IPS-15b (cell line): ENCODE data around the gene RBM19.
"Not testable (repeated sequence)": the region's sequence is repeated elsewhere in the genome, so short reads cannot be mapped to it uniquely, and the experiment has no call there.

Experiments used
- H3K27me3 ChIP-seq: one replicate; pipeline ENCODE4 v1.6.1; 2013; ENCODE audit warnings: low read length; ENCODE audit not compliant: control insufficient read depth, insufficient read depth
- H3K36me3 ChIP-seq: one replicate; pipeline ENCODE4 v1.6.1; 2013; ENCODE audit warnings: low read length; ENCODE audit not compliant: control insufficient read depth, insufficient read depth
- H3K4me1 ChIP-seq: one replicate; pipeline ENCODE4 v1.6.1; 2013; ENCODE audit warnings: mild to moderate bottlenecking, low read length; ENCODE audit not compliant: control insufficient read depth, insufficient read depth
- H3K4me3 ChIP-seq: one replicate; pipeline ENCODE4 v1.5.1; 2013; ENCODE audit warnings: low read depth, low read length
- H3K9ac ChIP-seq: one replicate; pipeline ENCODE4 v1.6.1; 2013; ENCODE audit warnings: low read depth, mild to moderate bottlenecking, low read length
- H3K9me3 ChIP-seq: one replicate; pipeline ENCODE4 v1.6.1; 2013; ENCODE audit warnings: mild to moderate bottlenecking, low read length; ENCODE audit not compliant: control insufficient read depth, insufficient read depth

The RBM19 gene

GRCh38 chr12:113905829-113906228 is 60.3 kb downstream of the RBM19 start:
- H3K9ac ChIP-seq = no peak overlapping the region
- H3K36me3 ChIP-seq = peaks cover 12% of the 10 kb centered on the region
- no peaks in the 10 kb centered on the region for H3K9me3 ChIP-seq
- no peak overlapping the region for H3K4me3 ChIP-seq
- H3K4me1 ChIP-seq = no peaks in the 10 kb centered on the region
- no peaks in the 10 kb centered on the region for H3K27me3 ChIP-seq

DNA sequence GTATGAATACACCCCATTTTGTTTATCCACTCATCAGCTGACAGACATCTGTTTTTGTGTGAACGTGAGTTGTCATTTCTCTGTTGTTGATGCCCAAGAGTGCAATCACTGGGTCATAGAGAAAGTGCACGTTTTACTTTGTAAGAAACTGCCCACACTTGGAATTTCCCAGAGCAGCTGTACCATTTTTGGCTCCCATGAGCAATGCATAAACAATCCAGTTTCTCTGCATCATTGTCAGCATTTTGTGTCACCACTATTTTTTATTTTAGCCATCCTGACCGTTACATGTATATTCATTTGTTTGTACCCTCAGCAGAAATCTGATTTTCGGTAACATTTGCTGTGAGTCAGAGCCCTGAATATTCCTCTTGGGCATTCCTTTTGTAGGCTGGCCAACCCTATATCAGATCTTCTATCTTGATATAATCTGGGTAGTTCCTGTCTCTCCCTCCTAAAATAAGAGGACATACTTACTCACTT is 62.7 kb downstream of the RBM19 start:
- H3K9me3 ChIP-seq = no peaks in the 10 kb centered on the region
- no peak overlapping the region for H3K4me3 ChIP-seq
- peaks cover 5% of the 10 kb centered on the region for H3K4me1 ChIP-seq
- H3K36me3 ChIP-seq = peaks cover 3% of the 10 kb centered on the region
- no peaks in the 10 kb centered on the region for H3K27me3 ChIP-seq
- no peak overlapping the region for H3K9ac ChIP-seq

DNA sequence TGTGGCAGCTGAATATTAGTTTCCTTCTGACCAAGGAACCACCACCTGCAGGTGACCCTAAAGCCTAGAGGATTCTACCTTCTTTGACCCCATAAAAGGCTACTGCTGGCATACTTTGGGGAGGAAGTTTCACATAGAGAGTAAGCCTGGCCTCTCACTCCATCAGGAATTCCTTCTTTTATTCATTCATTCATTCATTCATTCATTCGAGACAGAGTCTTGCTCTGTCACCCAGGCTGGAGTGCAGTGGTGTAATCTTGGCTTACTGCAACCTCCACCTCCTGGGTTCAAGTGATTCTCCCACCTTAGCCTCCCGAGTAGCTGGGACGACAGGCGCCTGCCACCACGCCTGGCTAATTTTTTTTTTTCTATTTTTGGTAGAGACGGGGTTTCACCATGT is 64.8 kb downstream of the RBM19 start:
- H3K36me3 ChIP-seq, H3K9me3 ChIP-seq, H3K27me3 ChIP-seq, H3K9ac ChIP-seq, H3K4me3 ChIP-seq, H3K4me1 ChIP-seq: not testable (repeated sequence)

DNA sequence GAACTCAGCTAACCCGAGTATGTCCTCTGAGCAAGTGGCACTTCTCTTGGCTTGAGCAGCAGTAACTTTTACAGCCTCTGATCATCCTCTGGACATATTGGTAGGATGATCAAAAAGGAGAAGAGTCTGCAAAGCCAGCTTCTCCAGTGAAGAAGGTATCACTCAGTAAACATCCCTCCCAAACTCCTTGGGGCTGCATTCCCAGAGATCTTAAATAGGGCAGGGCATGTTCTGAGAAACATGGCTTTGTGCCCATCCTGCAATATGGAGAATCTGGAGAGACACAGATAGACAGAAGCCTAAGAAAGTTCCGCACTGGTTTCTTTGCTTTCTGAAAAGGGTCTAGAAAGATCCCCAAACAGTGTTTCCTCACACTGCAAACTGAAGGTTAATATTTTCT is 65.4 kb downstream of the RBM19 start:
- no peak overlapping the region for H3K9ac ChIP-seq
- peaks cover 8% of the 10 kb centered on the region for H3K4me1 ChIP-seq
- no peak overlapping the region for H3K4me3 ChIP-seq
- no peaks in the 10 kb centered on the region for H3K9me3 ChIP-seq
- H3K27me3 ChIP-seq = no peaks in the 10 kb centered on the region
- no peaks in the 10 kb centered on the region for H3K36me3 ChIP-seq

- no peaks in the 10 kb centered on the region for H3K27me3 ChIP-seq
- H3K4me3 ChIP-seq = no peak overlapping the region
- no peaks in the 10 kb centered on the region for H3K36me3 ChIP-seq
- H3K9me3 ChIP-seq = no peaks in the 10 kb centered on the region
- H3K4me1 ChIP-seq = peaks cover 8% of the 10 kb centered on the region
- no peak overlapping the region for H3K9ac ChIP-seq
Measured at GRCh38 chr12:113899561-113900471, 66.3 kb downstream of the RBM19 start.

- Histone ChIP-seq H3K9me3 (no peaks in the 10 kb centered on the region), H3K4me1 (peaks cover 8% of the 10 kb centered on the region), H3K9ac (no peak overlapping the region), H3K27me3 (no peaks in the 10 kb centered on the region), H3K36me3 (no peaks in the 10 kb centered on the region), H3K4me3 (no peak overlapping the region)
Measured at GRCh38 chr12:113899042-113899560, 67.0 kb downstream of the RBM19 start.

DNA sequence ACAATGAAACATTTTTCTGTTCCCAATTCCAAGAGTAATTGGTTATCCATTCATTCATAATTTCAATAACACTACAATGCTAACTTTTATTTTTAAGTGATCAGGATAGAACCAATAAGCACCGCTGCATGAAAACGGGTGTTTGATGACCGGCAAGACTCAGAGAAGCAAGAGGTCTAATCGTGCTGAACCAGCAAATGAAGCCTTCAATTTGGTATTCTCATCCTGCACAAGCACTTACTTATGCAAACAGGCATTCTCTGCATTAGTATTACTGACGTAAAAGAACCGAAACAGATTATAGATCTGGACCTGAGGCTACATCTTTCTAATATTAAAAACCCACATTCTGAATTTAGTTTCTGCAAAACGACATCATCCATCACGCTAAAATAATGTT is 67.7 kb downstream of the RBM19 start:
- H3K9me3 ChIP-seq = no peaks in the 10 kb centered on the region
- H3K36me3 ChIP-seq = no peaks in the 10 kb centered on the region
- H3K9ac ChIP-seq = no peak overlapping the region
- H3K4me3 ChIP-seq = no peak overlapping the region
- peaks cover 8% of the 10 kb centered on the region for H3K4me1 ChIP-seq
- H3K27me3 ChIP-seq = no peaks in the 10 kb centered on the region

DNA sequence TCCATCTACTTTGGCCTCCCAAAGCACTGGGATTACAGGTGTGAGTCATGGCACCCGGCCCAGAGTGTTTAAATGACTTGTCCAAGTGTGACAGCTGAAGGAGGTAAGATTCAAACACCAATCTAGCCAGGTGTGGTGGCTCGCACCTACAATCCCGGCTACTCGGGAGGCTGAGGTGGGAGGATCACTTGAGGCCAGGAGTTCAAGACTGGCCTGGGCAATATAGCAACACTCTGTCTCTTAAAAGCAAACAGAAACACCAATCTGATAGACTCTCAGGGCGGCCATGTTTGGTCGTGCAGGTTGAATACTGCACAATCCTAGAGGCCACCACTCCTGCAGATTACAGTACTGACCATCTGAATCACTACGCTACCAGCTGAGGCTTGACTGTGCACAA is 68.7 kb downstream of the RBM19 start:
- H3K4me1 ChIP-seq = peaks cover 8% of the 10 kb centered on the region
- no peaks in the 10 kb centered on the region for H3K27me3 ChIP-seq
- no peaks in the 10 kb centered on the region for H3K9me3 ChIP-seq
- H3K4me3 ChIP-seq = no peak overlapping the region
- H3K9ac ChIP-seq = no peak overlapping the region
- no peaks in the 10 kb centered on the region for H3K36me3 ChIP-seq

- Histone ChIP-seq H3K27me3 (no peaks in the 10 kb centered on the region), H3K9me3 (no peaks in the 10 kb centered on the region), H3K4me3 (no peak overlapping the region), H3K9ac (no peak overlapping the region), H3K36me3 (no peaks in the 10 kb centered on the region), H3K4me1 (peaks cover 8% of the 10 kb centered on the region)
Measured at GRCh38 chr12:113896841-113897240, 69.3 kb downstream of the RBM19 start.

DNA sequence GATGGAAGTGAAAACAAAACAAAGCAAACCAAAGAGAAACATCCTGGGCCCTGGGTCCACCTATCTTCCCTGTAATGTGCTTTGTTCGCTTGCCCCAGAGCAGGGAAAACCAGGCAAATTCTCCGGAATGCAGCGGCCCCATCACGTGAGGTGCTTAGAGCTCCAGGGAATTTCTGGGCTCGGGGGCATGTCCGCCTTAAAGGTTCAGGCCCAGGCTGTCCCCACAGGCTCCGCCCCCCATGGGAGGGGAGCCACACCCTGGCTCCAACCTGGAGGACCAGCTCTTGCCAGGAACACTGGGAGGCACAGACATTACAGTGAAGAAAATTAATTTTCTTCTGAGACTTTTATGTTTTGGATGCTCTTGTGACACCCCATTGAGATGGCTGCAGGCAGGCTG is 69.9 kb downstream of the RBM19 start:
- Histone ChIP-seq H3K9me3 (no peaks in the 10 kb centered on the region), H3K4me1 (peaks cover 8% of the 10 kb centered on the region), H3K36me3 (no peaks in the 10 kb centered on the region), H3K4me3 (no peak overlapping the region), H3K9ac (no peak overlapping the region), H3K27me3 (no peaks in the 10 kb centered on the region)

DNA sequence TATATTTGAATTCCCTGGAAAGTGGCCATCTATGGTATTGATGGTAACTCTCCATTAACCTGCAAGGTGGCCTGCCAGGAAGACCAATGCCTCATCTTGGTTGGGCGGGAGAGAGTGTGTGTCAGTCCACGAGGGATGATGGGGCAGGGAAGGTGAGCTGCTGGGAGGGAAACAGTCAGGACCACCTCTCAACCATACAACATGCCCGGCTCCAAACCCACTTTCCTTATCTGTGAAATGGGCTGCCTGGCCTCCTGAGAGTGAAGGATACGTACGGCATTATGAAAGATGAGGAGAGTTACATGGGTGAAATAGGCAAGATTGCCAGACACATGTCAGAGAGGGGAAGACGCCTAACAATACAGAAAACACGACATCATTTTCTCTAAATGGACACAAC is 70.9 kb downstream of the RBM19 start:
- Histone ChIP-seq H3K27me3 (no peaks in the 10 kb centered on the region), H3K4me3 (no peak overlapping the region), H3K9me3 (no peaks in the 10 kb centered on the region), H3K36me3 (no peaks in the 10 kb centered on the region), H3K4me1 (peaks cover 8% of the 10 kb centered on the region), H3K9ac (no peak overlapping the region)

- H3K4me3 ChIP-seq = no peak overlapping the region
- no peaks in the 10 kb centered on the region for H3K27me3 ChIP-seq
- H3K4me1 ChIP-seq = peaks cover 10% of the 10 kb centered on the region
- H3K9me3 ChIP-seq = no peaks in the 10 kb centered on the region
- no peak overlapping the region for H3K9ac ChIP-seq
- no peaks in the 10 kb centered on the region for H3K36me3 ChIP-seq
Measured at GRCh38 chr12:113894697-113895096, 71.4 kb downstream of the RBM19 start.
